HUES64 (cell line): ENCODE measurements around the gene ZFP3.
"Not testable (repeated sequence)": the region's sequence is repeated elsewhere in the genome, so short reads cannot be mapped to it uniquely, and the experiment has no call there.

Source experiments
- H3K27ac ChIP-seq: 2 replicates; pipeline ENCODE4 v1.7.0; 2013; ENCODE audit warnings: low read depth, low read length, inconsistent platforms
- H3K27me3 ChIP-seq: 2 replicates; pipeline ENCODE4 v1.6.1; 2013; ENCODE audit warnings: mild to moderate bottlenecking, low read length; ENCODE audit not compliant: insufficient read depth
- H3K36me3 ChIP-seq: 2 replicates; pipeline ENCODE4 v1.6.1; 2013; ENCODE audit warnings: mild to moderate bottlenecking, low read length; ENCODE audit not compliant: insufficient read depth
- H3K4me1 ChIP-seq: 2 replicates; pipeline ENCODE4 v1.6.1; 2013; ENCODE audit warnings: mild to moderate bottlenecking, low read length, moderate library complexity; ENCODE audit not compliant: insufficient read depth
- H3K4me3 ChIP-seq: 2 replicates; pipeline ENCODE4 v1.5.1; 2013; ENCODE audit warnings: mild to moderate bottlenecking, low read length, moderate library complexity
- H3K9ac ChIP-seq: 2 replicates; pipeline ENCODE4 v1.6.1; 2013; ENCODE audit warnings: mild to moderate bottlenecking, low read depth, low read length
- H3K9me3 ChIP-seq: 2 replicates; pipeline ENCODE4 v1.6.1; 2013; ENCODE audit warnings: low read depth, low read length; ENCODE audit not compliant: insufficient read depth
- WGBS: fragments of 150-250, 120-280 bp; methylation state at CpG from one replicate; pipeline ENCODE4 v1.1.7; 2013; ENCODE audit warnings: missing lambda C conversion rate; 5-methylcytosine and 5-hydroxymethylcytosine counted together

ZFP3 gene

GRCh38 chr17:5135131-5135712 lies 57.0 kb downstream of the ZFP3 start:
- not testable (repeated sequence) for H3K4me3 ChIP-seq, H3K9ac ChIP-seq, H3K27ac ChIP-seq, H3K27me3 ChIP-seq, H3K36me3 ChIP-seq, H3K4me1 ChIP-seq, H3K9me3 ChIP-seq
- 76% methylated on average over 8 of the region's 8 CpGs for WGBS

- Histone ChIP-seq H3K4me1 (no peaks in the 10 kb centered on the region), H3K9ac (no peak overlapping the region), H3K27ac (no peak overlapping the region), H3K9me3 (no peaks in the 10 kb centered on the region), H3K4me3 (no peak overlapping the region), H3K36me3 (no peaks in the 10 kb centered on the region), H3K27me3 (no peaks in the 10 kb centered on the region)
- WGBS: 81% methylated on average over 14 of the region's 14 CpGs
These were observed 57.7 kb downstream of the ZFP3 start for GRCh38 chr17:5135726-5136579.

- not testable (repeated sequence) for H3K4me1 ChIP-seq, H3K9ac ChIP-seq, H3K9me3 ChIP-seq, H3K27me3 ChIP-seq, H3K36me3 ChIP-seq, H3K4me3 ChIP-seq, H3K27ac ChIP-seq
- 93% methylated on average over 14 of the region's 14 CpGs for WGBS
These were observed 58.5 kb downstream of the ZFP3 start for GRCh38 chr17:5136580-5137412.

GRCh38 chr17:5137511-5138197 lies 59.4 kb downstream of the ZFP3 start:
- not testable (repeated sequence) for H3K36me3 ChIP-seq, H3K4me1 ChIP-seq, H3K27ac ChIP-seq, H3K9ac ChIP-seq, H3K27me3 ChIP-seq, H3K9me3 ChIP-seq, H3K4me3 ChIP-seq
- WGBS: 94% methylated on average over 14 of the region's 15 CpGs

GRCh38 chr17:5138198-5138544 lies 59.9 kb downstream of the ZFP3 start:
- not testable (repeated sequence) for H3K27me3 ChIP-seq, H3K27ac ChIP-seq, H3K36me3 ChIP-seq, H3K9me3 ChIP-seq, H3K9ac ChIP-seq, H3K4me3 ChIP-seq, H3K4me1 ChIP-seq
- 98% methylated on average over 9 of the region's 9 CpGs for WGBS

GRCh38 chr17:5138616-5139457 lies 60.6 kb downstream of the ZFP3 start:
- H3K4me3 ChIP-seq: no peak overlapping the region
- WGBS: 94% methylated on average over 24 of the region's 24 CpGs
- H3K9ac ChIP-seq: no peak overlapping the region
- H3K27me3 ChIP-seq: no peaks in the 10 kb centered on the region
- H3K4me1 ChIP-seq: no peaks in the 10 kb centered on the region
- H3K27ac ChIP-seq: no peak overlapping the region
- no peaks in the 10 kb centered on the region for H3K9me3 ChIP-seq
- H3K36me3 ChIP-seq: no peaks in the 10 kb centered on the region

- Histone ChIP-seq H3K36me3 (no peaks in the 10 kb centered on the region), H3K4me1 (no peaks in the 10 kb centered on the region), H3K9ac (no peak overlapping the region), H3K27me3 (no peaks in the 10 kb centered on the region), H3K27ac (no peak overlapping the region), H3K9me3 (no peaks in the 10 kb centered on the region), H3K4me3 (no peak overlapping the region)
- 96% methylated on average over 5 of the region's 5 CpGs for WGBS
These were observed 61.1 kb downstream of the ZFP3 start for GRCh38 chr17:5139458-5139732.

- H3K4me3 ChIP-seq, H3K9ac ChIP-seq, H3K27me3 ChIP-seq, H3K36me3 ChIP-seq, H3K4me1 ChIP-seq, H3K9me3 ChIP-seq, H3K27ac ChIP-seq: not testable (repeated sequence)
- 95% methylated on average over 11 of the region's 18 CpGs for WGBS
These were observed 64.6 kb downstream of the ZFP3 start for GRCh38 chr17:5142877-5143276.
